H9 (cell line): ENCODE data around the gene CDK17. TPM values are rescaled to one million over a fixed set of nuclear protein-coding genes. Genes with fewer than 3 reads are reported as not detected.

Experiments used
- DNase-seq: peaks from one replicate; pipeline ENCODE4 v3.0.0-alpha.2; 2017
- H2AFZ ChIP-seq: one replicate; pipeline ENCODE4 v1.6.1; 2013; ENCODE audit warnings: mild to moderate bottlenecking, low read length, control low read depth, moderate library complexity
- H2AK5ac ChIP-seq: 2 replicates; pipeline ENCODE4 v1.6.1; 2013; ENCODE audit warnings: low read length, control low read depth, mixed read lengths; ENCODE audit not compliant: insufficient read length
- H2BK120ac ChIP-seq: one replicate; pipeline ENCODE4 v1.6.1; 2013; ENCODE audit warnings: low read depth, mild to moderate bottlenecking, low read length, control low read depth, inconsistent platforms; ENCODE audit not compliant: poor library complexity, severe bottlenecking
- H2BK12ac ChIP-seq: 2 replicates; pipeline ENCODE4 v1.6.1; 2013; ENCODE audit warnings: low read length, control low read depth, mixed read lengths, low read depth; ENCODE audit not compliant: insufficient read length
- H2BK15ac ChIP-seq: 2 replicates; pipeline ENCODE4 v1.6.1; 2013; ENCODE audit warnings: low read depth, low read length, control low read depth
- H2BK20ac ChIP-seq: one replicate; pipeline ENCODE4 v1.6.1; 2013; ENCODE audit warnings: low read depth, mild to moderate bottlenecking, low read length, control low read depth, inconsistent platforms; ENCODE audit not compliant: poor library complexity, severe bottlenecking
- H2BK5ac ChIP-seq: 2 replicates; pipeline ENCODE4 v1.6.1; 2013; ENCODE audit warnings: low read length, control low read depth, mixed read lengths; ENCODE audit not compliant: insufficient read length
- H3K14ac ChIP-seq: 2 replicates; pipeline ENCODE4 v1.6.1; 2013; ENCODE audit warnings: low read length, control low read depth; ENCODE audit not compliant: insufficient read depth
- H3K18ac ChIP-seq: 2 replicates; pipeline ENCODE4 v1.6.1; 2013; ENCODE audit warnings: low read depth, mild to moderate bottlenecking, mixed read lengths, low read length, control low read depth; ENCODE audit not compliant: insufficient read length
- H3K23ac ChIP-seq: 2 replicates; pipeline ENCODE4 v1.6.1; 2013; ENCODE audit warnings: low read length, control low read depth, mixed read lengths, low read depth; ENCODE audit not compliant: insufficient read length
- H3K23me2 ChIP-seq: 2 replicates; pipeline ENCODE4 v1.6.1; 2013; ENCODE audit warnings: low read depth, mild to moderate bottlenecking, mixed read lengths, low read length, control low read depth; ENCODE audit not compliant: insufficient read length, poor library complexity, severe bottlenecking
- H3K27ac ChIP-seq: 2 replicates; pipeline ENCODE4 v1.5.1; 2013; ENCODE audit warnings: low read length, control low read depth, mixed read lengths, low read depth; ENCODE audit not compliant: insufficient read length
- H3K27me3 ChIP-seq: 2 replicates; pipeline ENCODE4 v1.6.1; 2013; ENCODE audit warnings: low read length, control low read depth, inconsistent platforms; ENCODE audit not compliant: insufficient read depth
- H3K4ac ChIP-seq: 2 replicates; pipeline ENCODE4 v1.6.1; 2013; ENCODE audit warnings: low read depth, mild to moderate bottlenecking, control low read depth, inconsistent platforms, low read length, moderate library complexity
- H3K4me1 ChIP-seq: 2 replicates; pipeline ENCODE4 v1.6.1; 2013; ENCODE audit warnings: low read length, control low read depth, inconsistent platforms; ENCODE audit not compliant: insufficient read depth
- H3K4me2 ChIP-seq: 2 replicates; pipeline ENCODE4 v1.6.1; 2013; ENCODE audit warnings: low read length, control low read depth, mixed read lengths; ENCODE audit not compliant: insufficient read length, insufficient read depth
- H3K56ac ChIP-seq: 2 replicates; pipeline ENCODE4 v1.6.1; 2013; ENCODE audit warnings: low read depth, mild to moderate bottlenecking, mixed read lengths, low read length, control low read depth; ENCODE audit not compliant: insufficient read length
- H3K79me1 ChIP-seq: 2 replicates; pipeline ENCODE4 v1.6.1; 2013; ENCODE audit warnings: low read depth, mild to moderate bottlenecking, moderate library complexity, low read length, control low read depth, inconsistent platforms; ENCODE audit not compliant: insufficient read depth, poor library complexity, severe bottlenecking
- H3K79me2 ChIP-seq: 2 replicates; pipeline ENCODE4 v1.6.1; 2013; ENCODE audit warnings: low read length, control low read depth, inconsistent platforms; ENCODE audit not compliant: insufficient read depth
- H3K9ac ChIP-seq: 2 replicates; pipeline ENCODE4 v1.6.1; 2013; ENCODE audit warnings: low read length, control low read depth, mixed read lengths; ENCODE audit not compliant: insufficient read length; ENCODE audit errors: extremely low read depth
- H3K9me3 ChIP-seq: one replicate; pipeline ENCODE4 v1.6.1; 2013; ENCODE audit warnings: low read depth, low read length, inconsistent platforms; ENCODE audit not compliant: control insufficient read depth
- H3T11ph ChIP-seq: one replicate; pipeline ENCODE4 v1.6.1; 2013; ENCODE audit warnings: mild to moderate bottlenecking, low read length, control low read depth, inconsistent platforms
- H4K20me1 ChIP-seq: one replicate; pipeline ENCODE4 v1.6.1; 2013; ENCODE audit not compliant: control insufficient read depth, insufficient read length, insufficient read depth
- H4K5ac ChIP-seq: 2 replicates; pipeline ENCODE4 v1.6.1; 2013; ENCODE audit warnings: low read depth, mild to moderate bottlenecking, mixed read lengths, low read length, control low read depth; ENCODE audit not compliant: insufficient read length
- H4K8ac ChIP-seq: replicated peaks from 2 replicates; pipeline ENCODE4 v1.6.1; 2013; ENCODE audit warnings: low read length, control low read depth, mixed read lengths, low read depth; ENCODE audit not compliant: insufficient read length
- H4K91ac ChIP-seq: 2 replicates; pipeline ENCODE4 v1.6.1; 2013; ENCODE audit warnings: low read depth, mild to moderate bottlenecking, moderate library complexity, mixed read lengths, low read length, control low read depth; ENCODE audit not compliant: insufficient read length
- H3K27ac Mint-ChIP-seq, 3 experiments: 2 replicates in 2 of 3; 3 replicates in 1 of 3; pipeline ENCODE4 v1.8.0; 2020 to 2021; ENCODE audit warnings: mixed read lengths in 3 of 3, mild to moderate bottlenecking in 1 of 3, moderate library complexity in 1 of 3
- H3K27me3 Mint-ChIP-seq: 2 replicates; pipeline ENCODE4 v1.8.0; 2021; ENCODE audit warnings: low read depth, mild to moderate bottlenecking, moderate library complexity, mixed read lengths
- H3K36me3 Mint-ChIP-seq, 3 experiments: 2 replicates in 2 of 3; 3 replicates in 1 of 3; pipeline ENCODE4 v1.8.0; 2020 to 2021; ENCODE audit warnings: low read depth in 3 of 3, mixed read lengths in 3 of 3; ENCODE audit not compliant: insufficient read depth in 1 of 3
- H3K4me1 Mint-ChIP-seq, 2 experiments: 2 replicates each; pipeline ENCODE4 v1.8.0; 2020; ENCODE audit warnings: mixed read lengths in 2 of 2
- H3K4me3 Mint-ChIP-seq, 2 experiments: 2 replicates in 1 of 2; 3 replicates in 1 of 2; pipeline ENCODE4 v1.8.0; 2020 to 2021; ENCODE audit warnings: mild to moderate bottlenecking in 2 of 2, mixed read lengths in 2 of 2, moderate library complexity in 1 of 2
- H3K9me3 Mint-ChIP-seq, 2 experiments: 2 replicates in 1 of 2; 3 replicates in 1 of 2; pipeline ENCODE4 v1.8.0; 2020; ENCODE audit warnings: mild to moderate bottlenecking in 2 of 2, mixed read lengths in 2 of 2, moderate library complexity in 1 of 2
- WGBS: extraction: QIAGEN DNeasy Blood & Tissue Kit; methylation state at CpG from one replicate; pipeline ENCODE4 v1.1.7; 2013; ENCODE audit warnings: missing lambda C conversion rate, low lambda C conversion rate, mixed read lengths; ENCODE audit not compliant: insufficient read length; ENCODE audit errors: extremely low coverage; 5-methylcytosine and 5-hydroxymethylcytosine counted together
- long read RNA-seq: library from polyadenylated mRNA; unstranded; transcript quantifications from one replicate; pipeline ENCODE4 v2.0.0, GENCODE V29; 2020
- total RNA-seq: library from RNA; stranded (reverse); gene quantifications from 2 replicates; pipeline ENCODE4 v1.2.1, GENCODE V29; 2021
- TF ChIP-seq, protein P1 (sequence below): fragments of 200-600 bp; sonication (generic); conservative IDR thresholded peaks from 3 replicates; pipeline ENCODE4 v1.8.0; 2021; ENCODE audit warnings: antibody characterized with exemption, mild to moderate bottlenecking

CDK17 gene
- total RNA-seq: 27.4 and 28.8 TPM in 2 replicates
- long read RNA-seq, full-length matches to known transcripts: 177 of 208 reads
- long read RNA-seq, partial matches to known transcripts: 11 of 208 reads
- long read RNA-seq, other reads (novel, unspliced or antisense): 20 of 208 reads

DNA sequence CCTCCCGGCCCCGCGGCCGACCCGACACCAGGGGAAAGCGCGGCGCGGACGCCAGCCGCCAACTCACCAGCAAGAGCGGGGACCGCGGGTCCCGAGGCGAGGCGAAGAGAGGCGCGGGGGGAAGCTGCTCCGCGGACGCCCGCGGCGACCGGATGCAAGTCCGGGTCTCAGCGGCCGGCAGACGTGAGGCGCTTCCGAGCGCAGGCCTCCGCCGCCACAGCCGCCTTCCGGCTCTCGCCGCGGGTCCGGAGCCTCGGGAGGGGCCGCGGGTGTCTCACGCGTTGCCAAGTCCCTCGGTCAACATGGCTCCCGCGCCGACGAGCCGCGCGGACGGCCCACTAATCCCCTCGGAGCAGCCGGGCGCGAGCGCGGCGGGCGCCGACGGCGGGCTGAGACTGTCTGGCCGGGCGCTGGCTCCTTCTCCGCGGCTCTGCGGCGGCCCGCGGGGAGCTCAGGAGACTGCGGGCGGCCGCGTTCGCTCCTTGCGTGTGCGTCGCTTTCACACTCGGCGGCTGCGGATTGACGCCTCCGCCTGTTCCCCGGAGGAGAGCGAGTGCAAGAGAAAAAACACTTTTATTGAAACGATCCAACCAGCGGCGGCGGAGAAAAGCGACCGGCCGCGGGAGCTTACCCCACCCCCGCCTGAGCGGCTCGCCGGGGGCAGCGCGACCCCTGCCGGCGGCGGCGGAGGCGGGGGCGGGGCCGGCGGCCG is at the start of gene CDK17:
Gene CDK17 (minus strand): TSS at position 521 of the 712 bp plus-strand sequence. CDS start 65,603 bp downstream, outside the sequence.
- peak within 1 kb of the TSS; percentile 84 to 88 for H3K4me3 Mint-ChIP-seq
- Histone ChIP-seq H2BK12ac (no peak within 1 kb of the TSS), H2AFZ (no peak within 1 kb of the TSS), H4K91ac (no peak within 1 kb of the TSS), H3K18ac (peak within 1 kb of the TSS; percentile 8), H3T11ph (no peak within 1 kb of the TSS), H3K79me1 (no peaks in the 10 kb centered on the region), H3K23me2 (peaks cover 14% of the 10 kb centered on the region), H3K4me2 (peak within 1 kb of the TSS; percentile 75), H3K14ac (peak within 1 kb of the TSS; percentile 60), H2AK5ac (no peak within 1 kb of the TSS), H3K4ac (no peak within 1 kb of the TSS), H3K56ac (no peak within 1 kb of the TSS), H3K23ac (no peak within 1 kb of the TSS), H3K9me3 (no peaks in the 10 kb centered on the region), H3K9ac (peak within 1 kb of the TSS; percentile 49), H3K4me1 (peaks cover 3% of the 10 kb centered on the region; the same call in 1 of the 2 replicates), H2BK120ac (no peak within 1 kb of the TSS), H4K5ac (no peak within 1 kb of the TSS), H4K8ac (no peak within 1 kb of the TSS), H2BK15ac (no peak within 1 kb of the TSS), H3K79me2 (peaks cover 5% of the 10 kb centered on the region; the same call in 1 of the 2 replicates), H3K27me3 (no peaks in the 10 kb centered on the region), H2BK5ac (no peak within 1 kb of the TSS), H3K27ac (peak within 1 kb of the TSS; percentile 7), H2BK20ac (no peak within 1 kb of the TSS), H4K20me1 (no peaks in the 10 kb centered on the region)
- no peaks in the 10 kb centered on the region for H3K36me3 Mint-ChIP-seq
- H3K27ac Mint-ChIP-seq: peak within 1 kb of the TSS; percentile 83 to 91 (median 84); a peak in 6 of 7 replicates
- H3K27me3 Mint-ChIP-seq: no peaks in the 10 kb centered on the region; the same call in 1 of the 2 replicates
- peak; percentile 78 for DNase-seq
- no CpG with 5 or more reads among the region's 112 CpGs for WGBS
- no peaks in the 10 kb centered on the region for H3K9me3 Mint-ChIP-seq
- TF ChIP-seq, protein P1, sequence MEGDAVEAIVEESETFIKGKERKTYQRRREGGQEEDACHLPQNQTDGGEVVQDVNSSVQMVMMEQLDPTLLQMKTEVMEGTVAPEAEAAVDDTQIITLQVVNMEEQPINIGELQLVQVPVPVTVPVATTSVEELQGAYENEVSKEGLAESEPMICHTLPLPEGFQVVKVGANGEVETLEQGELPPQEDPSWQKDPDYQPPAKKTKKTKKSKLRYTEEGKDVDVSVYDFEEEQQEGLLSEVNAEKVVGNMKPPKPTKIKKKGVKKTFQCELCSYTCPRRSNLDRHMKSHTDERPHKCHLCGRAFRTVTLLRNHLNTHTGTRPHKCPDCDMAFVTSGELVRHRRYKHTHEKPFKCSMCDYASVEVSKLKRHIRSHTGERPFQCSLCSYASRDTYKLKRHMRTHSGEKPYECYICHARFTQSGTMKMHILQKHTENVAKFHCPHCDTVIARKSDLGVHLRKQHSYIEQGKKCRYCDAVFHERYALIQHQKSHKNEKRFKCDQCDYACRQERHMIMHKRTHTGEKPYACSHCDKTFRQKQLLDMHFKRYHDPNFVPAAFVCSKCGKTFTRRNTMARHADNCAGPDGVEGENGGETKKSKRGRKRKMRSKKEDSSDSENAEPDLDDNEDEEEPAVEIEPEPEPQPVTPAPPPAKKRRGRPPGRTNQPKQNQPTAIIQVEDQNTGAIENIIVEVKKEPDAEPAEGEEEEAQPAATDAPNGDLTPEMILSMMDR: peak; percentile 51; the same call in 2 of the 3 replicates
- peaks cover 60 to 62% of the 10 kb centered on the region in 2 experiments for H3K4me1 Mint-ChIP-seq
